Omental fat pad (tissue), 4 donors: Measurements from ENCODE around the gene CPLX3. TPM values are rescaled to one million over a fixed set of nuclear protein-coding genes. Genes with fewer than 3 reads are reported as not detected.

Source experiments
- ATAC-seq: fragments of 150-250 bp; one replicate; pipeline ENCODE4 v1.9.1; 2016; ENCODE audit warnings: mild to moderate bottlenecking, moderate library complexity; ENCODE audit not compliant: low FRiP score
- DNase-seq: peaks from one replicate; pipeline ENCODE4 v3.0.0-alpha.2; 2019; ENCODE audit warnings: low spot score
- total RNA-seq, 4 donors: library from RNA; depleted of rRNA; stranded (reverse); fragments of >200 nt; gene quantifications; one replicate each; pipeline ENCODE4 v1.1.0, GENCODE V29; 2016
- TF ChIP-seq, protein P1 (sequence below), 3 donors: fragments of 450-650 bp; IDR thresholded peaks; one replicate each; pipeline ENCODE4 v1.5.1; 2016 to 2017; ENCODE audit warnings: antibody characterized with exemption in 3 of 3, mild to moderate bottlenecking in 3 of 3, moderate library complexity in 2 of 3

The CPLX3 gene, protein sequence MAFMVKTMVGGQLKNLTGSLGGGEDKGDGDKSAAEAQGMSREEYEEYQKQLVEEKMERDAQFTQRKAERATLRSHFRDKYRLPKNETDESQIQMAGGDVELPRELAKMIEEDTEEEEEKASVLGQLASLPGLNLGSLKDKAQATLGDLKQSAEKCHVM
- total RNA-seq, result not detected

DNA sequence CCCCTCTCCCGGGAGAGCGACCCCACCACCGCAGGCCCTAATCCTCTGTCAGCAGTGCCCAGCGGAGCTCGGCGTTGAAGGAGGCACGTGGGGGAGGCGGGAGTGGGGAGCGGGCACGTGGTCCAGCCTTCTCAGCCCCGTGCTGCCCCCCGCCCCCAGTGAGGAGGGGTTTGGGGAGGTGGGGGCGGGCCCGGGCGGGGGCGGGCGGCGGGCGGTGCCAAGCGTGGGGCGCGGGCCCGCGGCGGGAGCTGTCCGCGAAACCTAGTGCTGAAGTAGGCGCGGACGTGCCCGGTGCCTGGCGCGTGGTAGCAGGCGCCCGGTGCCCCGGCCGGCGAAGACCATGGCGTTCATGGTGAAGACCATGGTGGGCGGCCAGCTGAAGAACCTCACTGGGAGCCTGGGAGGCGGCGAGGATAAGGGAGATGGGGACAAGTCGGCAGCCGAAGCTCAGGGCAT is at the start of gene CPLX3:
CPLX3 (plus strand) TSS at position 264 of the 456 bp plus-strand sequence; CDS start at position 341, 77 bp downstream.
- no peak for ATAC-seq
- no peak for DNase-seq

DNA sequence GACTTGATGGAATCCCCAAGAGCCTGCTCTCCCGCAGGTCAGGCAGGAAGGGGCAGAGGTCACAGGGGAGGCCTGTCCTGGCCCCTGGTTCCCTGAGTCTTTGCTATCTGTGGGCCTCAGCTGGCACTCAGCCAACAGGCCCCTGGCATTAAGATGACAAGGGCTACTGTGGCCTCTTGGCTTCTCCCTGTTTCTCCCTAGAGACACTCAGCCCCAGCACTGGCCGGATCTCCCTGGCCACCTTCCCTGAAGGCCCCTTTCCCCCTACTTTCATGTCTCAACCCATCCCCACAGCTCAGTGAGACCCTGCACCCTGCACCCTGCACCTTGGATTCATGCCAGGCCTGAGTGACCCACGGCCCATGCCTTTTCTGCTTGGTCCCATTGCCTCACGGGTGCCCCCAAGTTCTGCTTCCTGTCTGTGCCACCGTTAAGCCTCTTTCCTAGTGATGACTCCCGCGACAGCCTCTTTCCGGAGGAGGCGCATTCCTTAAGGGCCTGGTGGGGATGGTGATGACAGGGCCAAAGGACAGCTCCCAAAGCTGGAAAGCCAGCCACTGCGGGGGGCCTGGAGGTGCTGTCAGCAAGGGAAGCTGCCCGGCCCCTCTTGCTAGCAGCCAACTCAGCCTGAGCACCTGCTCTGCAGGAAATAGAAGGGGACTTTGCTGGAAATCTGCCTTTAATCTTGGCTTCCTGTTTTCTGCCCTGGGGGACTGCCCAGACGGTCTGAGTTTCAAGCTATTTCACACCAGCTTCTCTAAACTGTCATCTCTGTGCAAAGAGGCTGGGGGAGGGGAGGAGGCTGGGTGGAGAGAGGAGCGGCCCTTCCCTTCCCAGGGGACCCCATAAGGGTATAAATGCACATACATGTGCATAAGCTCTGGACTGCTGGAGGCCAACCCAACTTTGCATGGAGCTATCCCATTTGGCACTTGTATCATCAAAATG is 49.3 kb upstream of the CPLX3 start:
- ATAC-seq, result no peak
- TF ChIP-seq, protein P1, sequence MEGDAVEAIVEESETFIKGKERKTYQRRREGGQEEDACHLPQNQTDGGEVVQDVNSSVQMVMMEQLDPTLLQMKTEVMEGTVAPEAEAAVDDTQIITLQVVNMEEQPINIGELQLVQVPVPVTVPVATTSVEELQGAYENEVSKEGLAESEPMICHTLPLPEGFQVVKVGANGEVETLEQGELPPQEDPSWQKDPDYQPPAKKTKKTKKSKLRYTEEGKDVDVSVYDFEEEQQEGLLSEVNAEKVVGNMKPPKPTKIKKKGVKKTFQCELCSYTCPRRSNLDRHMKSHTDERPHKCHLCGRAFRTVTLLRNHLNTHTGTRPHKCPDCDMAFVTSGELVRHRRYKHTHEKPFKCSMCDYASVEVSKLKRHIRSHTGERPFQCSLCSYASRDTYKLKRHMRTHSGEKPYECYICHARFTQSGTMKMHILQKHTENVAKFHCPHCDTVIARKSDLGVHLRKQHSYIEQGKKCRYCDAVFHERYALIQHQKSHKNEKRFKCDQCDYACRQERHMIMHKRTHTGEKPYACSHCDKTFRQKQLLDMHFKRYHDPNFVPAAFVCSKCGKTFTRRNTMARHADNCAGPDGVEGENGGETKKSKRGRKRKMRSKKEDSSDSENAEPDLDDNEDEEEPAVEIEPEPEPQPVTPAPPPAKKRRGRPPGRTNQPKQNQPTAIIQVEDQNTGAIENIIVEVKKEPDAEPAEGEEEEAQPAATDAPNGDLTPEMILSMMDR (IDR thresholded peaks at IDR 0.05), result no peak
- DNase-seq, result no peak

More for the DNA sequence above, at the start of gene CPLX3:
- TF ChIP-seq, protein P1 (IDR thresholded peaks at IDR 0.05), result no peak

DNA sequence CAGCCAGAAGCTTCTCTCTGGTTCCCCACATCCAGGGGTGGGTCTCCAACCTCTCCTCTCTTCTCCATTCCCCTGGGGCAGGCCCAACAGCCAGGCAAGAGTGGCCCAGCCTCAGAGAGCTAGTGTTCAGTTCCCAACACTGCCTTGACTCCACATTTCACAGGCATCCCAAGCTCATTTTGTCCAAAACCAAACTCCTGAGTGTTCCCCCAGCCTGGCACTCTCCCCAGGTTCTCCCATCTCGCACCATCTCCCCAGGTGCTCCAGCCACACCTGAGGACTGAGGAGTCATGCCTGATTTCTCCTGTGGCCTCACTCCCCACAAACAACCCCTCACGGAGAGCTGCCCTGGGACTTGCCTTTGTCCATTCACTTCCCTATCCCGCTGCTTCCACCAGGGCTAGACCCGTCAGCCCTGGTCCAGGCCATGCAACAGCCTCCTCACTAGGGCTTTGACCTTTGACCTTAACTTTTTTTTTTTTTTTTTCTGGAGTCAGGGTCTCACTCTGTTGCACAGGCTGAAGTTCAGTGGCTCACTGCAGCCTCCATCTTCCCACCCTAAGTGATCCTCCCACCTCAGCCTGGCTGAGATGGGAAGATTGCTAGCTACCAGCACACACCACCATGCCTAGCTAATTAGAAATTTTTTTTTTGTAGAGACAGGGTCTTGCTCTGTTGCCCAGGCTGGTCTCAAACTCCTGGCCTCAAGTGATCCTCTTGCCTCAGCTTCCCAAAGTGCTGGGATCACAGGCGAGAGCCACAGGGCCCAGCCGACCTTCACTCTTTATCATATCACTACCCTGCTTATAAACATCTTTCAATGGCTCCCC is 48.4 kb upstream of the CPLX3 start:
- TF ChIP-seq, protein P1 (IDR thresholded peaks at IDR 0.05), result no peak
- ATAC-seq, result no peak
- no peak for DNase-seq

DNA sequence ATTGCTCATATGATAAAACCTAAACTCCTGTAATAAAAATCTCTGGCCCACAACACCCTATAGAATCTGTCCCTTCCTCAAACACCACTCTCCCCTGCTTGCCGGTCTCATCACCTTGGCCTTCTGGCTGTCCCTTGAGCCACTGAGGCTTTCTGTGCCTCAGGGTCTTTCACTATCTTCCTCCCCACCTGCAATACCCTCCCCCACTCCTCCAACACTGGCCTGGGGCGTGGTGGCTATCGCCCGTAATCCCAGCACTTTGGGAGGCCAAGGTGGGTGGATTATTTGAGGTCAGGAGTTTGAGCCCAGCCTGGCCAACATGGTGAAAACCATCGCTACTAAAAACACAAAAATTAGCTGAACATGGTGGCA is 47.8 kb upstream of the CPLX3 start:
- TF ChIP-seq, protein P1 (IDR thresholded peaks at IDR 0.05), result no peak
- no peak for ATAC-seq
- DNase-seq, result no peak

DNA sequence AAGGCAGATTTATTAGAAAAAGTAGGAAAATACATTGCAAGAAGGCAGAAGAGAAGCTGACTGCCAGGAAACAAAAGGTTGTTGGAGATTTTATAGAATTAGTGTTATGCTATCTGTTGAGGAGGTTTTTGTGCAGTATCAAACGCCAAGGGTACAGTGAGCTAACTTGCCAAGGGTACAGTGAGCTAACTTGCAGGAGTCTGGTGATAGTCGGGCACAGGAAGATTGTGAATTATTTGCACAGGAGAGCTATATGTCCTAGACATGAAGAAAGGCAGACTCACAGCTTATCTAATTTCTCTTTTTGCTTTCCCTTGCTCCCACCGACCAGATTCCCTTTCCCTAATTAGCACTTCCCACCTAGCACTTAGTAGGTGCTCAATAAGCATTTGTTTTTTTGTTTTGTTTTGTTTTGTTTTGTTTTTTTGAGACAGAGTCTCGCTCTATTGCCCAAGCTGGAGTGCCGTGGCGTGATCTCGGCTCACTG is 47.2 kb upstream of the CPLX3 start:
- TF ChIP-seq, protein P1 (IDR thresholded peaks at IDR 0.05), result no peak
- ATAC-seq, result no peak
- no peak for DNase-seq

DNA sequence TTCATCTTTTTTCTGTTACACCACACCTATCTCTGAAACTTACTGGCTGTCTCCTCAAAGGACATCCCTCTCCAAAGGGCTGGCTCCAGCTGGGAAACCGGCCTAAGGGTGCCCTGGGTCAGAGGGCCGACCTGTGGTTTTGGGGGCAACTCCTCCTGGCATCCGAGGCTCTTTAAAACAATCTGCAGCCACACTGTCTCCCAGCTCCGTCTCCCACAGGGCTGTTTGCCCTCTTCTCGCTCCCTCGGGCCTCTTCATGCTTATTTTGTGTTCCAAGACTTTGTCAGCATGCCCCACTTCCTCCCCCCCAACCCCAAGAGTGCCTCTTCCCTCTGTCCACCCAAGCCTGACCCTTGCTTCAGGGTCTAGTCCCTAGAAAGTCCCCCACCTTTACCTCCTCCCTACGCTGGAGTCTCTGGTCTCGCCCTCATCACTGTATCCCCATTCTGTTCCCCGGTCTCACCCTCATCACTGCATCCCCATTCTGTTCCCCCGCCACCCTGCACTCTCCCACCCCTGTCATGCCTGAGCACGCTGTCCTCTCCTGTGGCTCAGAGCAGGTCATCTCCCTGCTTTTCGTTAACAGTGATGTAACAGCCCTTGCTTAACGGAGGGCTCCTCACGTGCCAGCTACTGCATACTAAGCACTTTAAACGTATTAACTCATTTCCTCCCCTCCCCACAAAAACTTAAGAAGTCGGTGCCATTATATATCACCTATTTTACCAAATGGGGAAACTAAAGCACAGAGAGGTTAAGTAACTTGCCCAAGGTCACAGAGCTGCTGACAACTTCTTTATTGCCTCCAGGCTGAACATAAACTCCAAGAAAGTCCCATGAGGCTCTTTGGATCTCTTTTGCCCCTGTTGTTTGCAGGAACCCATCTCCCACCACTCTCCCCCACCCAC is 45.6 kb upstream of the CPLX3 start:
- no peak for DNase-seq
- TF ChIP-seq, protein P1 (IDR thresholded peaks at IDR 0.05), result no peak
- ATAC-seq, result no peak
